Memory B cell (primary cell): ENCODE data around the gene SSTR5.

Source experiments
- ATAC-seq: fragments of 150-1000 bp; cut with Tn5 transposase; 2 replicates; pipeline ENCODE4 v1.10.0; 2021; ENCODE audit warnings: low read depth, mild to moderate bottlenecking, moderate library complexity
- DNase-seq, 2 donors: peaks; one replicate each; pipeline ENCODE4 v3.0.0; 2022; ENCODE audit warnings: low spot score in 2 of 2
- H3K27ac Mint-ChIP-seq: one replicate; pipeline ENCODE4 v1.8.0; 2022; ENCODE audit warnings: mild to moderate bottlenecking, moderate library complexity, mixed read lengths
- H3K27me3 Mint-ChIP-seq: one replicate; pipeline ENCODE4 v1.8.0; 2022; ENCODE audit warnings: mixed read lengths
- H3K36me3 Mint-ChIP-seq: one replicate; pipeline ENCODE4 v1.8.0; 2022; ENCODE audit warnings: mild to moderate bottlenecking, mixed read lengths
- H3K4me1 Mint-ChIP-seq: one replicate; pipeline ENCODE4 v1.8.0; 2022; ENCODE audit warnings: mixed read lengths
- H3K4me3 Mint-ChIP-seq: one replicate; pipeline ENCODE4 v1.8.0; 2022; ENCODE audit warnings: mild to moderate bottlenecking, moderate library complexity, mixed read lengths
- H3K9me3 Mint-ChIP-seq: one replicate; pipeline ENCODE4 v1.8.0; 2022; ENCODE audit warnings: mixed read lengths

Gene SSTR5

GRCh38 chr16:1112506-1113184 is 40.1 kb downstream of the SSTR5 start:
- H3K4me3 Mint-ChIP-seq: no peak overlapping the region

GRCh38 chr16:1113489-1113888 is 40.9 kb downstream of the SSTR5 start:
- Mint-ChIP-seq H3K36me3 (peaks cover 4% of the 10 kb centered on the region), H3K27ac (no peak overlapping the region), H3K9me3 (peaks cover 2% of the 10 kb centered on the region), H3K4me1 (peaks cover 4% of the 10 kb centered on the region), H3K27me3 (peaks cover 16% of the 10 kb centered on the region), H3K4me3 (no peak overlapping the region)
- no peak for ATAC-seq
- DNase-seq: no peak

More at GRCh38 chr16:1112506-1113184, 40.1 kb downstream of the SSTR5 start:
- peaks cover 14% of the 10 kb centered on the region for H3K27me3 Mint-ChIP-seq
- peaks cover 4% of the 10 kb centered on the region for H3K36me3 Mint-ChIP-seq
- H3K4me1 Mint-ChIP-seq: peaks cover 4% of the 10 kb centered on the region
- ATAC-seq: no peak
- no peak for DNase-seq
- H3K27ac Mint-ChIP-seq: no peak overlapping the region
- peaks cover 2% of the 10 kb centered on the region for H3K9me3 Mint-ChIP-seq

GRCh38 chr16:1113889-1114526 is 41.5 kb downstream of the SSTR5 start:
- Mint-ChIP-seq H3K4me3 (no peak overlapping the region), H3K36me3 (peaks cover 4% of the 10 kb centered on the region), H3K27ac (no peak overlapping the region), H3K9me3 (peaks cover 2% of the 10 kb centered on the region), H3K27me3 (peaks cover 16% of the 10 kb centered on the region), H3K4me1 (peaks cover 4% of the 10 kb centered on the region)
- DNase-seq: no peak
- no peak for ATAC-seq

- Mint-ChIP-seq H3K36me3 (peaks cover 2% of the 10 kb centered on the region), H3K4me1 (no peaks in the 10 kb centered on the region), H3K9me3 (no peaks in the 10 kb centered on the region), H3K27me3 (peaks cover 12% of the 10 kb centered on the region), H3K27ac (no peak overlapping the region), H3K4me3 (no peak overlapping the region)
- DNase-seq (no peak), ATAC-seq (no peak)
Measured at GRCh38 chr16:1116693-1117077, 44.1 kb downstream of the SSTR5 start.

- Mint-ChIP-seq H3K36me3 (peaks cover 2% of the 10 kb centered on the region), H3K27ac (no peak overlapping the region), H3K27me3 (peaks cover 12% of the 10 kb centered on the region), H3K4me3 (no peak overlapping the region), H3K4me1 (no peaks in the 10 kb centered on the region), H3K9me3 (no peaks in the 10 kb centered on the region)
- DNase-seq (no peak), ATAC-seq (no peak)
Measured at GRCh38 chr16:1117176-1117900, 44.8 kb downstream of the SSTR5 start.

GRCh38 chr16:1117926-1118325 is 45.4 kb downstream of the SSTR5 start:
- ATAC-seq: no peak
- no peak overlapping the region for H3K27ac Mint-ChIP-seq
- no peaks in the 10 kb centered on the region for H3K9me3 Mint-ChIP-seq
- DNase-seq: no peak
- H3K36me3 Mint-ChIP-seq: peaks cover 2% of the 10 kb centered on the region
- no peak overlapping the region for H3K4me3 Mint-ChIP-seq
- no peaks in the 10 kb centered on the region for H3K4me1 Mint-ChIP-seq
- peaks cover 12% of the 10 kb centered on the region for H3K27me3 Mint-ChIP-seq

- Mint-ChIP-seq H3K4me1 (no peaks in the 10 kb centered on the region), H3K9me3 (no peaks in the 10 kb centered on the region), H3K4me3 (no peak overlapping the region), H3K27me3 (peaks cover 10% of the 10 kb centered on the region), H3K27ac (no peak overlapping the region), H3K36me3 (peaks cover 2% of the 10 kb centered on the region)
- DNase-seq (no peak), ATAC-seq (no peak)
Measured at GRCh38 chr16:1119129-1119528, 46.6 kb downstream of the SSTR5 start.

- Mint-ChIP-seq H3K9me3 (no peaks in the 10 kb centered on the region), H3K4me1 (no peaks in the 10 kb centered on the region), H3K36me3 (peaks cover 1% of the 10 kb centered on the region), H3K27ac (no peak overlapping the region), H3K27me3 (peaks cover 8% of the 10 kb centered on the region), H3K4me3 (no peak overlapping the region)
- no peak for DNase-seq
- ATAC-seq: peak; percentile 72
Measured at GRCh38 chr16:1119766-1120576, 47.4 kb downstream of the SSTR5 start.

GRCh38 chr16:1120577-1120941 is 48.0 kb downstream of the SSTR5 start:
- Mint-ChIP-seq H3K27me3 (peaks cover 6% of the 10 kb centered on the region), H3K36me3 (no peaks in the 10 kb centered on the region)

GRCh38 chr16:1121009-1121408 is 48.5 kb downstream of the SSTR5 start:
- DNase-seq: no peak
- no peaks in the 10 kb centered on the region for H3K4me1 Mint-ChIP-seq
- H3K36me3 Mint-ChIP-seq: no peaks in the 10 kb centered on the region
- peaks cover 5% of the 10 kb centered on the region for H3K27me3 Mint-ChIP-seq
- H3K9me3 Mint-ChIP-seq: no peaks in the 10 kb centered on the region
- H3K27ac Mint-ChIP-seq: no peak overlapping the region
- ATAC-seq: no peak
- H3K4me3 Mint-ChIP-seq: no peak overlapping the region

More at GRCh38 chr16:1120577-1120941, 48.0 kb downstream of the SSTR5 start:
- no peak for ATAC-seq
- H3K9me3 Mint-ChIP-seq: no peaks in the 10 kb centered on the region
- DNase-seq: no peak
- no peaks in the 10 kb centered on the region for H3K4me1 Mint-ChIP-seq
- no peak overlapping the region for H3K4me3 Mint-ChIP-seq
- H3K27ac Mint-ChIP-seq: no peak overlapping the region

- H3K27ac Mint-ChIP-seq: no peak overlapping the region
- no peak overlapping the region for H3K4me3 Mint-ChIP-seq
- H3K9me3 Mint-ChIP-seq: no peaks in the 10 kb centered on the region
- H3K27me3 Mint-ChIP-seq: peaks cover 3% of the 10 kb centered on the region
- no peaks in the 10 kb centered on the region for H3K36me3 Mint-ChIP-seq
- DNase-seq (no peak), ATAC-seq (no peak)
- H3K4me1 Mint-ChIP-seq: no peaks in the 10 kb centered on the region
Measured at GRCh38 chr16:1121601-1122397, 49.3 kb downstream of the SSTR5 start.

GRCh38 chr16:1122398-1122765 is 49.8 kb downstream of the SSTR5 start:
- H3K9me3 Mint-ChIP-seq: no peaks in the 10 kb centered on the region
- H3K27ac Mint-ChIP-seq: no peak overlapping the region
- ATAC-seq (no peak), DNase-seq (no peak)
- peaks cover 3% of the 10 kb centered on the region for H3K27me3 Mint-ChIP-seq
- no peaks in the 10 kb centered on the region for H3K36me3 Mint-ChIP-seq
- no peaks in the 10 kb centered on the region for H3K4me1 Mint-ChIP-seq
- no peak overlapping the region for H3K4me3 Mint-ChIP-seq

- Mint-ChIP-seq H3K9me3 (no peaks in the 10 kb centered on the region), H3K36me3 (no peaks in the 10 kb centered on the region), H3K4me1 (no peaks in the 10 kb centered on the region), H3K4me3 (no peak overlapping the region), H3K27ac (no peak overlapping the region), H3K27me3 (peaks cover 4% of the 10 kb centered on the region)
- ATAC-seq: no peak
- no peak for DNase-seq
Measured at GRCh38 chr16:1123525-1124230, 51.1 kb downstream of the SSTR5 start.
